CD4-positive, alpha-beta T cell treated with Interleukin-15 for 1 hour (primary cell): Measurements from ENCODE around the gene PTH2.

Experiments used
- DNase-seq: peaks from one replicate; pipeline ENCODE4 v3.0.0-alpha.2; 2020

The PTH2 gene

DNA sequence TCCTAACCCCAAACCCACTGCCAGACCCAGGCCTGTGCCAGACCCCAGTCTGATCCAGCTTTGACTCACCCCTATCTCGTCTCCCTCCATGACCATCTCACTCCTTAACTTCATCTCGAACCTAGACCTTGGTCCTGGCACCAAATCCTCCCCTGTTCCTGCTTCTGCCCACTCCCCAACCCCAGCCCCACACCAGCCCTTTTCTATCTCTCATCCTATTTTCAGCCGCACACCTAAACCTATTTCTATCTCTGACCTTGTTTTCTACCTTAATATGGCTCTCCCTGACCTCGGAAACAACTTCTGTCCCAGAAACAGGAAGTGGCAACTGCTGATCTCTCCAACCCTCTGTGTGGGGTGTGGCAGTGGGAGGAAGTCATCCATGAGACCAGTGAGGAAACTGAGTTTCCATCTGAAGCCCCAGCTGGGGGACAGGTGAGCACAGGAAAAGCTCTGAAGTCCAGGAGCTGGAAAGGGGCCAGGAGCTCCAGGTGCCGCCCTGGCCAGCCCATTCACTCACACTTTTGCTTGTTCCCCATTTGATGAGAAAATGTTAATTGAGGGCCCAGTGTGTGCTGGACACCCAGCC is 13.7 kb downstream of the PTH2 start:
- DNase-seq = peak; percentile 43

DNA sequence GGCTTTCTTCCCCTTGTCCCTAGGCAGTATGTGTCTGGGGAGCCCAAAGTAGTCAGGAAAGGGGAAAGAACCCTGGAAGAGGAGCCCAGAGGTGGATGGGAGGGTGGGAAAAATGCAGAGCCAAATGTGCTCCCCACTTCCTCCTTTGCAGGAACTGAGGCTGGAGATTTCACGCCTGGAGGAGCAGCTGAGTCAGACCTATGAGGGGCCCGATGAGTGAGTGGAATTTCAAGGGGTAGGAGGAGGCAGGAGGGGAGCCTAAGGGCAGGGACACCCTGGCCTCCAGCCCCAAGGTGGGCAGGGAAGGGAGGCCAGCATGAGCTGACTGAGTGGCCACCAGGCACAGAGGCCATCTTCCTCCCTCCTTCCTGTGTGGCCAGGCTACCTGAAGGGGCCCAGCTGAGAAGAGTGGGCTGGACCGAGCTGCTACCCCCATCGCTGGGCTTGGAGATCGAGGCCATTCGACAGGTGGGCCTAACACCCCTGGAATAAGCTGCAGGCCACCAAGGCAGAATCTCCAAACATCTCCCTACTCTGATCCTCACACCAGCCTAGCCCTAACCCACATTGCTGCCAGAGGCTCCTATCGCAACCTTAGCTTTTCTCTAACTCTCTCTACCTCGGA is 14.3 kb downstream of the PTH2 start:
- no peak for DNase-seq

DNA sequence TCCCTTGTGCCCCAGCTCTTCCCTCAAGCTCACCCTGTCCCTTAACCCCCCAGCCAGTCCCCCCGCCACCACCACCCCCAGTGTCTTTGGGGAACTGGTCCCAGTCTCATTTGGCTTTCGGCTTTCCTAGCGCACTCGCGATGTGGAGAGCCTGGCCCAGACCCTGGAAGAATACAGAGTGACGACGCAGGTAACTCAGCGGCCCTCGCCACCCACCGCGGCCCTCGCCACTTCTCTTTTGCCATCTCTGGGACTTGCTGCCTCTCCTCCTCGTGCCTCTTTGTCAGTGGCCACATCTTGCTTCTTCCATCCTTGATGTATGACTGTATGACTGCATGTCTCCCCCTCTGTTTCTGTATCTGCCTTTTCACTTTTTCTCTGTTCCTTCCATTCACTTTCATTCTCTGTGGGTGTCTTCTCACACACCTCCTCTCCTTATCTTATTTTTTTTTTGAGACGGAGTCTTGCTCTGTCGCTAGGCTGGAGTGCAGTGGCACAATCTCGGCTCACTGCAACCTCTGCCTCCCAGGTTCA is 15.7 kb downstream of the PTH2 start:
- DNase-seq = no peak

DNA sequence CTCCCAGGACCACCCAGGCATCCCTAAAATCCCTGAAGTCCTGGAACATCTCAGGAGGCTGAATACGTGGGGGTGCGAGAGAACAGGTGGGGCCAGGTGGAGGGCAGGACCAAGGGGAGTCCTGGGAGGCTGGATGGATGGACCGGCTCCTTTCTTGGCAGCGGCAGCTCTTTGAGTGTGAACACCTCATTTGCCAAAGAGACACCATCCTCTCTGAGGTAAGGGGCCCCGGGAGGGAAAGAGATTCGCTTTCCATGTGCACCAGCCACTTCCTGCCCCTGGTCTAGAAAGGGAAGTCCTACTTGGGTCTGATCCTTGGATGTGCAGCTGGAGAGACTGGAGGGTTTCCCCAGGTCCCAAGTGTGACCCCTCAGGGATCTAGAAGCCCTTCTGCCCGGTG is 16.2 kb downstream of the PTH2 start:
- DNase-seq = no peak

DNA sequence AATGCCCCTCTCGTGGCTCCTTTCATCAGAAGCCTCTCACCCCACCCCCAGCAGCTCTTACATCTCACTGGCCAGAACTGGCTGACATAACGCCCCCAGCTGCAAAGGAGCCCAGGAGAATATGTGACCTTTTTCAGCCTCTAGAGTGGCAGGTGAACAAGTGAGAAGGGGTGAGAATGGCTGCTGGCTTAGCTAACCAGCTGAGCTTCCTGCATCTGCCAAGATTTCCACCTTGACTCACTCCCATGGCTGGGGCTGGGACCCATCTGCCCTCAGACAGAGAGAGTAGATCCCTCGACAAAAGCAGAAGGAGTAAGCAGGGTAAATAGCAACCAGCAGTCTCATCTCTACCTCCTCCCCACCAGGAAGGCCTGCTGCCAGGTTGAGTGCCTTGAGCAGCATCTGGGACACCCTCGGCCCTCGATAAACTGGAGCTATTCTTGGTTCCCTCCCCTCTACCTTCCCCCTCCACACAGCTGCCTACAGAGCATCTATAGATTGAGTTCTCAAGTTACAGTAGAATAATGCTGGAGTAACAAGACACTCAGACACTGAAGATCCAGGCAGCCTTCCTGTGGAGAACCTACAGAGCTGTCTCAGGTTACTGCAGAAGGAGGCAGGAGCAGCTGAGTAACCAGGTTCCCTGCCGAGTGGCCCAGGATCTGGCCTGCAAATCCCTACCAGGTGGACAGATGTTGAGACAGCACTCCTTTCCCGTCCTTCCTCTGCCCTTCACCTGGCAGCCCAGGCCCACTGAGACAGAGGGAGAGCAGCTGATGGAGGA is 19.6 kb downstream of the PTH2 start:
- DNase-seq = no peak

DNA sequence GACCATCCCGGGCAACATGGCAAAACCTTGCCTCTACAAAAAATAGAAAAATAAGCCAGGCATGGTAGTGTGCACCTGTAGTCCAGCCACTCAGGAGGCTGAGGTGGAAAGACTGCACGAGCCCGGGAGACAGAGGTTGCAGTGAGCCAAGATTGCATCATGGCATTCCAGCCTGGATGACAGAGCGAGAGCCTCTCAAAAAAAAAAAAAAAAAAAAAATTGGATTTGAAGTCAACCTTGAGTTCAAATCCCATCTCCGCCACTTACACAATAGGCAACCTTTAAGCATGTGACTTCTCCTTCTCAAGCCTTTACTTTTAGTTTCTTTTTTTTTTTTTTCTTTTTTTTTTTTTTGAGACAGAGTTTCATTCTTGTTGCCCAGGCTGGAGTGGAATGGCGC is 23.2 kb downstream of the PTH2 start:
- DNase-seq = no peak

DNA sequence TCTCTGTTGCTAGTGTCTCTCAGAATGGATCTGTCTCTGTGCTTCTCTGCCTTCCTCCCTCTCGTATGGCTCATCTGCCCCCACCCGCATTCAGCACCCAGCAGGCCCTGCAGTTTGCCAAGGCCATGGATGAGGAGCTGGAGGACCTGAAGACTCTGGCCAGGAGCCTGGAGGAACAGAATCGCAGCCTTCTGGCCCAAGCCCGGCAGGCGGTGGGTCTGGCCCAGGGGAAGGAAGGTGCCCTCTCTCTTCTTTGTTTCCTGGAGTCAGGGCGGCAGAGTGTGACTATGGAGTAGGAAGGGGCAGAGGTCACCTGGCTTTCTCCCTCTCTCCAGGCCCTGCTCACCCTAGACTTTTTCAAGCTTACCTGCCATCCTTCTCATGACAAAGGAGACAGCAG is 24.3 kb downstream of the PTH2 start:
- no peak for DNase-seq

DNA sequence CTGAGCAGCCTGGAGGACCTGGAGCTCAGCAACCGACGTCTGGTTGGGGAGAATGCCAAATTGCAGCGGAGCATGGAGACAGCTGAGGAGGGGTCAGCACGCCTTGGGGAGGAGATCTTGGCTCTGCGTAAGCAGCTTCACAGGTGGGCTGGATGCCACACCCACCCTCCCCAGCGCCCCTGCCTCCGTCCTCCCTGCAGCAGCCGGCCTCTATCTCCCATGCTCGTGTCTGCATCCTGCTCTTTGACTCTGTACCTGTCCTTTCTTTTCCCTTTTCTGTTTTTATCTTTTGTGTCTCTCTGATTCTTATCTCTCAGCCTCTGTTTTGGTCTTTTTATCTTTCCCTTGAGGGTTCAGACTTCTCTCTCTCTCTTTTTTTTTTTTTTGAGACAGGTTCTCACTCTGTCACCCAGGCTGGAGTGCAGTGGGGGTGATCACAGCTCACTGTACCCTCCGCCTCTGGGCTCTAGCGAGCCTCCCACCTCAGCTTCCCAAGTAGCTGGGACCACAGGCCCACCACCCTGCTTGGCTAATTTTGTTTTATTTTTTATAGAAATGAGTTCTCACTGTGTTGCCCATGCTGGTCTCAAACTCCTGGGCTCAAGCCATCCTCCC is 25.1 kb downstream of the PTH2 start:
- DNase-seq = no peak

DNA sequence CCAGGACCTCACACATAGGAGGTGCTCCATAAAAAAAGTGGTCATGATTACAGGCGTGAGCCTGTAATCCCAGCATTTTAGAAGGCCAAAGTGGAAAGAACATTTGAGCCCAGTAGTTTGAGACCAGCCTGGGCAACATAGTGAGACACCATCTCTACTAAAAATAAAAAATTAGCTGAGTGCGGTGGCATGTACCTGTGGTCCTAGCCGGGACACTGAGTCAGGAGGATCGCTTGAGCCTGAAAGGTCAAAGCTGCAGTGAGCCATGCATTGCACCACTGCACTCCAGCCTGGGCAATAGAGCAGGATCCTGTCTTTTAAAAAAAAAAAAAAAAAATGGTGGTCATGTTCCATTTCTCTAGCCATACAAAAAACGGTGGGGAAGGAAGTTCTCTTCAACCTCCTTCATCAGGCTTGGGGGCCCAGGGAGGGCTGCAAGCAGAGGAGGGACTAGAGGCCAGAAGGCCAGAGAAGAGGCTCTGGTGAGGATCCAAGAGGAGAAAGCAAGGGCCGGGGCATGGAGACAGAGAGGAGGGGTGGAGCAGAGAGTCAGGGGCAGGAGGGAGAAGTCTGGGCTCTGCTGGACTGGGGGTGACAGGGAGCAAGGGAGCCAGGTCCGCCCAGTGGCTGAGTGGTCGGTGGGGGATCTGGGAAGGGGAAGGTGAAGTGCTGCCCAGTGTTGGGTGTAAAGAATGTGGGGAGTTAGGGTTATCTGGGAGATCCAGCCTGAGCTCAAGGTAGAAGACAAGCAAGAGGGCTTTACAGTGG is 26.3 kb downstream of the PTH2 start:
- no peak for DNase-seq

DNA sequence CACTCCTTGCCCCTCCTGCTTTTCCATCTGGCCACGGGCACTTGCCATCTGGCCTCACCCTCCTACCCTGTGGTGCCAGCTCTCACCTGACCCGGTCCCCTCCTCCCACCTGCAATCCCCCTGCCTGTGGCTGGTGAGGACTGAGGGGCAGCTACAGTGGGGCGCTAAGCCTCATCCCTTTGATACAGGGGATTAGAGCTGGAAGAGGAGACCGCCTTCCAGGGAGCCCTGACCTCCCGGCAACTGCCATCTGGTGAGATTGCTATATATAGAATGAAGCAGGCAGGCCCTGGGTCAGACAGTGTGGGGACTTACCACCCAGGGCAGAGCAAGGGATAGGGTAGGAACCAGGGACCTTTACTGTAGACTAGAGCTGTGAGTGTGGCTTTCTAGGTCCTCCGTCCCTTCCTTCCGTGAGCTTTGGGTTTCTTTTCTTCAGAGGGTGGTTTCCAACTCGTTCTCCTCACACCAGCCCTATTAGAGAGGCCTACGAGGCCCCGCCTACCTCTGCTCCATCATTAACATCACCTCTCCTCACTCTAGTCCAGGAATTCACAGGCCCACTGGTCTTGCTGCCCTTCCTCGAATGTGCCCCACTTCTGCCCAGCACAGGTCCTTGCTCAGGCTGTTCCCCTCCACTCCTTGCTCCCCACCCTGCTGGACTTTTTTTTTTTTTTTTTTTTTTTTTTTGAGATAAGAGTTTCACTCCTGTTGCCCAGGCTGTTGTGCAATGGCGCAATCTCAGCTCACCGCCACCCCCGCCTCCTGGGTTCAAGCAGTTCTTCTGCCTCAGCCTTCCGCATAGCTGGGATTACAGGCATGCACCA is 27.4 kb downstream of the PTH2 start:
- DNase-seq = no peak

DNA sequence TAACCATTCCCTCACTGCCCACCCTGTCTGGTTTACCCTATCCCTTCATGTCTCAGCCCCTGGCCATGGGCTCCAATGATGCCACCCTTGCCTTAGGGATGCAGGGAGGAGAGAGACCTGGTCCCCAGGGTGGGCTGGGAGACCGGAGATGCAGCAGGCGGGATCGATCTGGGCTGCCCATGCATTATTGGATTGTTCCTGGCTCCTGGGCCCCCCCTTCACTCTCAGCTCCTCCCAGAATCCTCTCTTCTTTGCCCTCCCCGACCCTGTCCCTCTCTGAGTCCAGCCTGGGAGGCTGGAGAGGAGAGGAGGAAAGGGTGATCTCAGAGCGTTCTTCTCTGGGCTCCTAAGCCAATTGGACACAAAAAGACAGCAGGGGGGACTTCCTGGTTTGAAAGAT is 29.4 kb downstream of the PTH2 start:
- no peak for DNase-seq

DNA sequence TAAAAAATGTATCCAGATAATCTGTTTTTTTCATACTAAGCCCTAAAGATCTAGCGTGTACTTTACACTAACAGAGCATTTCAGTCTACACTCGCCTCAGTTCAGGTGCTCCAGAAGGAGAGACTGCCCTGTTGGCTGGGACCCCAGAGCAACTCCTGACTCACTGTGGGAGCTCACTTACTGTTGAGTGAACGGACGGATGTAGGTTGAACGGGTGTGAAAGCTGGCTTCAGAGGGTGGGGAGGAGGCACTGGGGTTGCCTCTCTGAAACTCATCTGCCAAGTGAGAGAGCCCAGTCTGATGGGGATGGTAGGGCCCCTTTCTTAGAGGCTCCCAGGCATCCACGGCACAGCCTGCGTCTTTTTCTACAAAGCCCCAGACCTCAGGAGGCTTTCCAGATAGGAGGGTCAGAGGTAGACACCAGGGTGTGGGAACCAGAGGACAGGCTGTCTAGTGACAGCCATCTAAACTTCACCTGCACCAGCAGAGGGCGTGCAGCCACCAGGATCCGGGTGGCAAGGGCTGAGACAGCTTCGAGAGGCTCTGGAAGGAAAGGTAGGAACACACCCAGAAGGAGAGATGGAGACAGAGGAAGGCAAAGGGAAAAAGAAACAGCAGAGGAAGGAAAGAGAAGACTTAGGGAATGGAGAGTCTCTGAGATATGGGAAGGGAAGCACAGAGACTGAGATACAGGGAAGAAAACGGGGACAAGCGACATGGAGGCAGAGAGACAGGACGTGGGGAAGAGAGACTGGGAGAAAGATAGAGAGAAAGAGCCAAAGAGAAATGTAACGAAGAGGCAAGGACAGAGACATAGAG is 31.5 kb downstream of the PTH2 start:
- DNase-seq = peak; percentile 84

DNA sequence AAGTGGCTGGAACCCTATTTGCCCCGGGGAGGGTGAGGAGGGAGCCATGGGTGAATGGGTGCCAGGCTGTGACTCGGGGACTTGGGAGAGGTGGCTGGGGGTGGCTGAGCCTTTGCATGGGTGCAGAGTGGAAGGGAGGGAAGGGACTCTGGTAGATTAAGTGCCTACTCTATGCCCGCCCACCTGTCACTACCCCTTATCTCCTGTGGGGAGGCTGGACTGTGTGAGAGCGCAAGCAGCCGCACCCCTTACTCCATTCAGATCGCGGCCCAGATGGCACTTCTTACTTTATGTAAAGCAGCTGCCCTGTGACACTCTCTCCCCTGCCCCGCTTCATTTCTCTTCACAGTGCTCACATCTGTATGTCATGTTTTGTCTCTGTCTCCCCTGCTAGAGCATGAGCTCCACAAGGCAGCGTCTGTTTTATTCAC is 32.3 kb downstream of the PTH2 start:
- DNase-seq = peak; percentile 48

DNA sequence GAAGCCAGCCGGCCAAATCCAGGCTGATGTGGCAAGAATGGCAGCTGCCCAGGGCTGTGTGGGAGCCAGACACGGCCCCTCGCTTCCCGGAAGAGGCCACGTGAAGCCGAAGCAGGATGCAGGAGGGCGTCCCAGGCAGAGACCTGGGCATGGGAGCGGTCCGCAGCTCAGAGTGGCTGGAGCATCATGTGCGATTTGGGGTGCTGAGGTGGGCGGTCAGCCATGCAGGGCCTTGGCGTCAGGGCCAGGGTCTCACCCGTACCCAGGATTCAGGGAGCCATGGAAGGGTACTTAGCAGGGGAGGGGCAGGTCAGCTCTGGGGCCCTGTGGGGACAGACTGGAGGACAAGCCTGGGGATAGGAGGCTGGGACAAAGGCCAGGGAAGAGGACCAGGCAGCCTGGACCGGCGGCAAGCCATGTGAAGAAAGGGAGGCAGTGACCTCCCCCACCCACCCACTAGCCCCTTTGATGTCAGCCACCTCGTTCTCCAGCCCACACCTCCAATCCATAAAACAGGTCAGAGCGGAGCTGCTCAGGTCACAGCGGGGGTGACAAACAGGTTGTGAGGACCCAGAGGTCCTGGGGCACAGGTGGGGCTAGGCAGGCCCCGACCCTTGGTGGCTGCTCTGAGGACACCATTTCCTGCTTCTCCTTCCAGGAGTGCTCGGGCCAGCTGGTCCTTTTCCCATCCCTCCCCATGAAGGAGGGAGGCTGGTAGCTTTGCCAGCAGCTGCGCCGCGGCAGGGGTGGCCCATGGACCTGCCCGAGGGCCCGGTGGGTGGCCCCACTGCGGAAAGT is 32.9 kb downstream of the PTH2 start:
- DNase-seq = no peak

DNA sequence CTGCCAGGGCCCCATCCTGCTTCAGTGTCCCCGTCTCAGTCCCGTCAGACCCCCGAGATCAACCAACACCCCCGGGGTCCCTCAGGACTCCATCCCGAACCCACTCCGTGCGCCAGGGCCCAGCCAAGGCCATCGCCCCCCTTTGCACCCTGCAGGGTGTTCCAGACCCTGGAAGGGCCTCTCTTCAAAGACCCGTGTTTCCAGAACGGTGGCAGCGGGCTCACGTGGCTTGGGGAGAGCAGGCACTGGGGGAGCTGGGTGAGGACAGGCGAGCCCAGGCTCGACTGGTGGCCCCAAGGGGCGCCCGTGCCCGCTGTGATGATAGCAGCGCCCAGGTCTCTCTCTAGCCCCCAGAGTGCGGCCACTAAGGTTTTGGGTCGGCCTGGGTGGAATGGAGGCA is 33.8 kb downstream of the PTH2 start:
- DNase-seq = no peak

DNA sequence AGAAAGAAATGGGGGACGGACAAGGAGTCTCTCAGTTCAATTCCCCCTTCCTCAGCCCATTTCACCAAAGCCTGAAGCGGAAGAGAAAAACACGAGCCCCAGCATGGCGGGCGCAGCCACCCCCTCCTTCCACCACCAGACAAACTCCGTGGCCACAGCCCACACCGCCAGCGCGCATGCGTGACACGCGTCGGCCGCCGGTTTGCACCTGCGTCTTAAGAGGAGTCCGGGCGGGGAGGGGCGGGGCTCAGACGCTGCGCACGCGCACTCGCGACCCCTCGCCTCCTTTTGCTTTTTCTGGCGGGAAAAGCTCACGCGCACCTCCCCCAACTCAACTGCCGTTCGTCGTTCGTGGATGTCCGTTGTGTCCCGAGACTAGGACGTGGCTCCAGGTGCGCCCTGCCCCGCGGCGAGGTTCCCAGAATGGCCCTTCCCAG is 35.3 kb downstream of the PTH2 start, which contains the start of gene KASH5:
TSS of gene KASH5 (plus strand) at position 314 of the 437 bp plus-strand sequence. CDS start 2,635 bp downstream, outside the sequence.
- peak; percentile 92 for DNase-seq

DNA sequence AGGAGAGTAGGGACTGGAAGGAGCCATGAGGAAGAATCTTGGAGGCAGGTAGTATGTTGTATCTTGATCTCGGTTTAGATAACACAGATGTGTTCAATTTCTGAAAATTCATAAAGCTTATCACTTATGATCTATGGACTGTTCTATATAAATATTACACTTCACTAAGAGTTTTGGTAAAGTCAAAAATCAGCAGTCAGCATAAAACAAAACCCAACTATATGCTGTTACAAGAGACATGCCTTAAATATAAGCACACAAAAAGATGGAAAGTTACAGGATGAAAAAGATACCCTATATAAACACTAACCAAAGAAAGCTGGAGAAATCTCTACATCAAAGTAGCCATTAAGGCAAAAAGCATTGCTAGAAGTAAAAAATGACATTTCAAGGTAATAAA is 39.6 kb downstream of the PTH2 start:
- no peak for DNase-seq

DNA sequence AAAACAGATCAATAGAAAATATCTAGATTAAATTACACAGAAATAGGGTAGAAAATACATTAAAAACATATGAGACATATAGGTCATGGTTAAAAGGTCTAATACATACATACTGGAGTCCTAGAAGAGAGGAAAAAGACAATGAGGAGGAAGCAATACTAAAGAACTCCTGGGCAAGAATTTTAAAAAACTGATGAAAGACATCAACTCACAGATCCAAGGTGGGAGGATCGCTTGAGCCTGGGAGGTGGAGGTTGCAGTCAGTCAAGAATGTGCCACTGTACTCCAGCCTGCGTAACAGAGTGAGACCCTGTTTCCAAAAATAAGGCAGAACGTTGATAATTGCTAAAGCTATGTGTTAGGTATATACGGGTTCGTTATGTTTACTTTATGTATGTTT is 40.6 kb downstream of the PTH2 start:
- DNase-seq = no peak

DNA sequence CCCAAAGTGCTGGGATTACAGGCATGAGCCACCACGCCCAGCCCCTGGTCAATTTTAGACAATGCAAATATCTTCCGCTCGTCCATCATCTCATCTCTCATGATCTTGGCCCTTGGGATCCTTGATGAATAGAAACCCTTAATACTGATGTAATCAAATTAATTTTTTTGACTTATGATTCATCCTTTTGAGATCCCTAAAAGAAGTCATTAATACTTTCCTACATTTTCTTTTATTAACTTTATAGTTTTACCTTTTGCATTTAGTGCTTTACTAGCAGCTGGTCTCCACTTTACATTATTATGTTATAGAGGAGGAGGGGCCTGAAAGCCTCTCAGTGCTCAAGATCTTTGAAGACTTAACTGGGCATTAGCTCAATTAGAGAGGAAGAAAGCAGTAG is 42.9 kb downstream of the PTH2 start:
- no peak for DNase-seq

DNA sequence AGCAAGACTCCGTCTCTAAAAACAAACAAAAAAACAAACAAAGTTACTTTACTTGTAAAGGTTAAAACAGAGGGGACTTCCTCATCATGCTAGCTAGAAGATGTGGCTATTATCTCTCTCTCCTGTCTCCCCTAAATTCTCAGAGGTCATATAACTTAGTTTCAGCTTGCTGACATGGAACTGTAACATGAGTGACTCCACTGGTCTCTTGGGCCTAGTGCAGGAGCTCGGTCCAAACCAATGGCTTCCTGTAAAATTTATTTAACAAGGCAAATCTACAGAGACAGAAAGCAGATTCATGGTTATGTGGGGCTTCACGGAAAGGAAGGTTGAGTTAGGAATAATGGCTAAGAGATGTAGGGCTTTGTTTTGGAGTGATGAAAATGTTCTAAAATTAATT is 44.7 kb downstream of the PTH2 start:
- no peak for DNase-seq
